Sigmoid colon (tissue), 4 donors: Measurements from ENCODE around the gene FPR2.

Experiments
- CTCF ChIP-seq, 4 experiments: fragments of 450-650 bp in 3 of 4; fragments of 200-600 bp in 1 of 4; IDR thresholded peaks; one replicate each; pipeline ENCODE4 v1.5.1; 2016 to 2019; ENCODE audit warnings: antibody characterized with exemption in 4 of 4, mild to moderate bottlenecking in 3 of 4, moderate library complexity in 2 of 4
- EP300 ChIP-seq, 4 donors: sonication (generic); formaldehyde crosslinking; IDR thresholded peaks; one replicate each; pipeline ENCODE4 v1.6.1; 2017; ENCODE audit warnings: antibody characterized with exemption in 4 of 4
- POLR2A ChIP-seq, 2 donors: fragments of 450-650 bp; IDR thresholded peaks; one replicate each; pipeline ENCODE4 v1.6.1; 2016; ENCODE audit warnings: antibody characterized with exemption in 2 of 2, mild to moderate bottlenecking in 2 of 2, moderate library complexity in 2 of 2
- POLR2AphosphoS5 ChIP-seq, 4 donors: sonication (generic); formaldehyde crosslinking; IDR thresholded peaks; one replicate each; pipeline ENCODE4 v1.6.1; 2017; ENCODE audit warnings: antibody characterized with exemption in 4 of 4

- no peak for TF ChIP-seq CTCF (IDR thresholded peaks at IDR 0.05)
- no peak for TF ChIP-seq POLR2A (IDR thresholded peaks at IDR 0.05)
- TF ChIP-seq POLR2AphosphoS5 (IDR thresholded peaks at IDR 0.05) = no peak
- no peak for TF ChIP-seq EP300 (IDR thresholded peaks at IDR 0.05)
These were observed 46.2 kb downstream of the FPR2 start for GRCh38 chr19:51807111-51807701.
